Measurements from ENCODE around the gene LRP4. TPM values are rescaled to one million over a fixed set of nuclear protein-coding genes. Genes with fewer than 3 reads are reported as not detected.

The LRP4 gene
- total and polyA plus RNA-seq, 7 donors = 2.1 to 17.6 (median 4.9) TPM

- Histone ChIP-seq H3K27ac (no peak overlapping the region), H3K4me1 (peaks cover 0 to 43% (median 32%) of the 10 kb centered on the region in 4 donors), H3K9me3 (no peaks in the 10 kb centered on the region), H3K36me3 (no peaks in the 10 kb centered on the region), H3K4me3 (no peak overlapping the region), H3K27me3 (no peaks in the 10 kb centered on the region)
- intact Hi-C loops (cut with DNase I) = no loop called here
- TF ChIP-seq CTCF (IDR thresholded peaks at IDR 0.05) (no peak), POLR2AphosphoS5 (IDR thresholded peaks at IDR 0.05) (no peak), EP300 (IDR thresholded peaks at IDR 0.05) (no peak), POLR2A (IDR thresholded peaks at IDR 0.05) (no peak)
- no peak for DNase-seq
- WGBS, 2 donors = 26 to 35% methylated on average over 13 of the region's 13 CpGs
These were observed 5.7 kb downstream of the LRP4 start for GRCh38 chr11:46912526-46913150.

GRCh38 chr11:46907606-46908005 lies 10.7 kb downstream of the LRP4 start:
- Histone ChIP-seq H3K27ac (no peak overlapping the region), H3K9me3 (no peaks in the 10 kb centered on the region), H3K36me3 (no peaks in the 10 kb centered on the region), H3K4me3 (no peak overlapping the region), H3K27me3 (no peaks in the 10 kb centered on the region), H3K4me1 (peaks cover 0 to 10% (median 5%) of the 10 kb centered on the region in 4 donors)
- intact Hi-C loops (cut with DNase I) = no loop called here
- 95 to 96% methylated on average over 4 of the region's 4 CpGs for WGBS, 2 donors
- no peak for DNase-seq
- TF ChIP-seq CTCF (IDR thresholded peaks at IDR 0.05) (no peak), POLR2A (IDR thresholded peaks at IDR 0.05) (no peak), POLR2AphosphoS5 (IDR thresholded peaks at IDR 0.05) (no peak), EP300 (IDR thresholded peaks at IDR 0.05) (no peak)

GRCh38 chr11:46906609-46907041 lies 11.7 kb downstream of the LRP4 start:
- no peak overlapping the region for H3K27ac ChIP-seq
- no peak overlapping the region for H3K4me3 ChIP-seq
- no peaks in the 10 kb centered on the region for H3K36me3 ChIP-seq
- TF ChIP-seq POLR2A (IDR thresholded peaks at IDR 0.05) (no peak), POLR2AphosphoS5 (IDR thresholded peaks at IDR 0.05) (no peak), CTCF (IDR thresholded peaks at IDR 0.05) (no peak), EP300 (IDR thresholded peaks at IDR 0.05) (no peak)
- H3K27me3 ChIP-seq = no peaks in the 10 kb centered on the region
- intact Hi-C loops (cut with DNase I) = no loop called here
- H3K4me1 ChIP-seq = peaks cover 0 to 7% (median 3%) of the 10 kb centered on the region in 4 donors
- 50 to 76% methylated on average over 13 of the region's 13 CpGs for WGBS, 2 donors
- no peaks in the 10 kb centered on the region for H3K9me3 ChIP-seq
- DNase-seq = no peak

- no peak overlapping the region for H3K4me3 ChIP-seq
- H3K27me3 ChIP-seq = no peaks in the 10 kb centered on the region
- H3K27ac ChIP-seq = no peak overlapping the region
- H3K4me1 ChIP-seq = peaks cover 0 to 7% (median 3%) of the 10 kb centered on the region in 4 donors
- intact Hi-C loops (cut with DNase I) = no loop called here
- DNase-seq = no peak
- no peaks in the 10 kb centered on the region for H3K9me3 ChIP-seq
- WGBS, 2 donors = 72 to 74% methylated on average over 5 of the region's 5 CpGs
- no peaks in the 10 kb centered on the region for H3K36me3 ChIP-seq
- TF ChIP-seq EP300 (IDR thresholded peaks at IDR 0.05) (no peak), POLR2A (IDR thresholded peaks at IDR 0.05) (no peak), CTCF (IDR thresholded peaks at IDR 0.05) (no peak), POLR2AphosphoS5 (IDR thresholded peaks at IDR 0.05) (no peak)
These were observed 12.5 kb downstream of the LRP4 start for GRCh38 chr11:46905806-46906205.

- no peak for TF ChIP-seq EP300 (IDR thresholded peaks at IDR 0.05)
- 82 to 87% methylated on average over 10 of the region's 10 CpGs for WGBS, 2 donors
- no peak overlapping the region for H3K27ac ChIP-seq
- no peak overlapping the region for H3K4me3 ChIP-seq
- intact Hi-C loops (cut with DNase I) = no loop called here
- H3K27me3 ChIP-seq = no peaks in the 10 kb centered on the region
- peaks cover 0 to 7% (median 3%) of the 10 kb centered on the region in 4 donors for H3K4me1 ChIP-seq
- peaks cover 0 to 9% (median 0%) of the 10 kb centered on the region in 4 donors for H3K36me3 ChIP-seq
- no peak for DNase-seq
- H3K9me3 ChIP-seq = no peaks in the 10 kb centered on the region
These were observed 14.5 kb downstream of the LRP4 start for GRCh38 chr11:46903846-46904245.

Data from sigmoid colon (tissue), 7 donors.